Heart left ventricle (tissue), 13 donors: ENCODE data around the gene RRAS.

Experiments used
- CTCF ChIP-seq, 12 donors: fragments of 200-600 bp; sonication (generic) in 4 of 12; IDR thresholded peaks; one replicate each; pipeline versions ENCODE4 v1.5.0 to v1.8.0; 2018 to 2022; ENCODE audit warnings: antibody characterized with exemption in 12 of 12, mild to moderate bottlenecking in 5 of 12
- POLR2A ChIP-seq, 2 donors: fragments of 450-650 bp; IDR thresholded peaks; one replicate each; pipeline ENCODE4 v1.6.1; 2017; ENCODE audit warnings: antibody characterized with exemption in 2 of 2, mild to moderate bottlenecking in 2 of 2, moderate library complexity in 2 of 2
- donor health status: ischemic (EF 13 %, LVEDD 7.1; RV severe dilation, severe dysfunction).
- donor health status: DM: no; HTN: yes; CAD: no.
- donor health status: DM: no; HTN: no; CAD: no.
- donor health status: ischemic (EF 25% LVEDD 6.9; RV normal size, moderate dysfunction).
- donor health status: ischemic (EF 25% LVEDD 5.7; RV mildly dilated, moderate dysfunction).
- donor health status: ischemic (EF 35%, LVEDD 5.7; RV mildly dilated, moderate dysfunction).
- donor health status: nonischemic (EF 11% LVEDD 7.7; RV severe dilation, severe dysfunction).
- donor health status: DM: yes; HTN: yes; CAD: no.
- donor health status: PGD.
- donor health status: ischemic (EF 29% LVEDD 5.4; RV normal size, mild dysfunction).
- donor health status: nonischemic (EF 23%, LVEDD 6.1; RV moderate dilation, normal function).

GRCh38 chr19:49596407-49596806 is 43.5 kb downstream of the RRAS start:
- TF ChIP-seq CTCF (IDR thresholded peaks at IDR 0.05) (no peak), POLR2A (IDR thresholded peaks at IDR 0.05) (no peak)
